Measurements from ENCODE around the gene NFAT5.

NFAT5 gene

GRCh38 chr16:69600202-69600601 lies 34.4 kb downstream of the NFAT5 start:
- no peak for DNase-seq (ENCODE audit: extremely low read depth, low read depth)
- no peak for TF ChIP-seq CTCF (IDR thresholded peaks at IDR 0.05; ENCODE audit: low read depth, low read length)

- no peak for TF ChIP-seq CTCF (IDR thresholded peaks at IDR 0.05; ENCODE audit: low read depth, low read length)
- DNase-seq (ENCODE audit: extremely low read depth, low read depth), result no peak
Measured at GRCh38 chr16:69601250-69601649, 35.5 kb downstream of the NFAT5 start.

GRCh38 chr16:69606985-69607384 lies 41.2 kb downstream of the NFAT5 start:
- no peak for DNase-seq (ENCODE audit: extremely low read depth, low read depth)
- no peak for TF ChIP-seq CTCF (IDR thresholded peaks at IDR 0.05; ENCODE audit: low read depth, low read length)

- no peak for TF ChIP-seq CTCF (IDR thresholded peaks at IDR 0.05; ENCODE audit: low read depth, low read length)
Measured at GRCh38 chr16:69607674-69608073, 41.9 kb downstream of the NFAT5 start.

GRCh38 chr16:69610356-69610755 lies 44.6 kb downstream of the NFAT5 start:
- TF ChIP-seq CTCF (IDR thresholded peaks at IDR 0.05; ENCODE audit: low read depth, low read length), result no peak
- no peak for DNase-seq (ENCODE audit: extremely low read depth, low read depth)

More at GRCh38 chr16:69607674-69608073, 41.9 kb downstream of the NFAT5 start:
- no peak for DNase-seq (ENCODE audit: extremely low read depth, low read depth)

GRCh38 chr16:69611103-69611640 lies 45.4 kb downstream of the NFAT5 start:
- no peak for TF ChIP-seq CTCF (IDR thresholded peaks at IDR 0.05; ENCODE audit: low read depth, low read length)
- DNase-seq (ENCODE audit: extremely low read depth, low read depth), result no peak

GRCh38 chr16:69613378-69614154 lies 47.8 kb downstream of the NFAT5 start:
- DNase-seq (ENCODE audit: extremely low read depth, low read depth), result no peak
- no peak for TF ChIP-seq CTCF (IDR thresholded peaks at IDR 0.05; ENCODE audit: low read depth, low read length)
